ENCODE data around the gene LIG3. TPM values are rescaled to one million over a fixed set of nuclear protein-coding genes. Genes with fewer than 3 reads are reported as not detected.

The LIG3 gene
- total and polyA plus RNA-seq, 2 of the 13 experiments (the other 11 are each of a cell fraction or from before 2014, with no cell fraction given), result 34.4 to 36.2 TPM

GRCh38 chr17:35030780-35031179, 50.5 kb downstream of the LIG3 start (continued):
- TF ChIP-seq CTCF (CRISPR knock-in tag; IDR thresholded peaks at IDR 0.05), result no peak
- no peak for TF ChIP-seq ZNF468 (CRISPR knock-in tag; IDR thresholded peaks at IDR 0.05)
- TF ChIP-seq KAT2B (IDR thresholded peaks at IDR 0.05; ENCODE audit: borderline replicate concordance, low read depth, low read length), result no peak
- no peak for TF ChIP-seq ZNF138 (CRISPR knock-in tag; IDR thresholded peaks at IDR 0.05; ENCODE audit: low read depth)
- TF ChIP-seq ZSCAN21 (CRISPR knock-in tag; IDR thresholded peaks at IDR 0.05; ENCODE audit: borderline replicate concordance), result no peak
- TF ChIP-seq ZNF24 (IDR thresholded peaks at IDR 0.05), result no peak
- TF ChIP-seq SP2 (CRISPR knock-in tag; IDR thresholded peaks at IDR 0.05), result no peak
- no peak for TF ChIP-seq U2AF2 (IDR thresholded peaks at IDR 0.05; ENCODE audit: low read depth, low read length)

- no TSS peak for BruUV-seq (replicated peaks)
- Histone ChIP-seq H3K27me3 (ENCODE audit: control insufficient read depth in 1 of 2, insufficient read depth in 2 of 2, low read length in 2 of 2) (no peaks in the 10 kb centered on the region), H3K4me2 (ENCODE audit: low read depth, low read length) (no peak overlapping the region), H3K36me3 (replicated peaks in 1 of 2; ENCODE audit: control insufficient read depth in 1 of 2, insufficient read depth in 2 of 2, low read length in 2 of 2) (peaks cover 2 to 3% of the 10 kb centered on the region in 2 experiments; a peak in 3 of 5 replicates), H2AFZ (ENCODE audit: low read length) (no peak overlapping the region), H3K27ac (ENCODE audit: extremely low read length, insufficient read depth, low read length) (no peak overlapping the region), H3K4me3 (replicated peaks in 1 of 3; ENCODE audit: insufficient read depth in 1 of 3, low read depth in 2 of 3, low read length in 3 of 3) (no peak overlapping the region), H3K4me1 (ENCODE audit: insufficient read depth, low read length) (peaks cover 7% of the 10 kb centered on the region), H4K20me1 (ENCODE audit: insufficient read depth, low read length) (no peaks in the 10 kb centered on the region), H3K9ac (ENCODE audit: insufficient read depth, low read depth, low read length) (no peak overlapping the region), H3K9me3 (ENCODE audit: low read length) (no peaks in the 10 kb centered on the region), H3K79me2 (ENCODE audit: insufficient read depth, low read length) (peaks cover 25% of the 10 kb centered on the region)
- ChIA-PET CTCF (ENCODE audit: low intra/inter-chr PET ratio, low total read pairs) (no interaction called here), POLR2A (no interaction called here)
- no peak for TF ChIP-seq TMF1 (CRISPR knock-in tag; IDR thresholded peaks at IDR 0.05; ENCODE audit: low read depth)
- no peak for TF ChIP-seq ZNF337 (CRISPR knock-in tag; IDR thresholded peaks at IDR 0.05; ENCODE audit: borderline replicate concordance, low read depth)
- no peak for TF ChIP-seq PAX8 (CRISPR knock-in tag; IDR thresholded peaks at IDR 0.05; ENCODE audit: borderline replicate concordance)
- TF ChIP-seq ZXDC (CRISPR knock-in tag; IDR thresholded peaks at IDR 0.05), result no peak
- TF ChIP-seq ZNF562 (CRISPR knock-in tag; IDR thresholded peaks at IDR 0.05; ENCODE audit: borderline replicate concordance), result no peak
- TF ChIP-seq ZNF296 (CRISPR knock-in tag; conservative IDR thresholded peaks at IDR 0.05), result no peak
- WGBS (ENCODE audit: low lambda C conversion rate), result 95% methylated on average over 3 of the region's 3 CpGs
- in situ Hi-C loops (cut with HindIII; ENCODE audit: extremely low pct_ligation_motif_present, low pct_unique_long_range_greater_than_20kb), result no loop called here
- DNase-seq (ENCODE audit: low spot score), result no peak
- intact Hi-C loops (cut with micrococcal nuclease; ENCODE audit: unreplicated experiment), result no loop called here
- ATAC-seq, result no peak
- no peak for FAIRE-seq
Measured at GRCh38 chr17:35038453-35038852, 58.1 kb downstream of the LIG3 start.

Data from HepG2 (cell line).